GM18502 (cell line): Measurements from ENCODE around the gene ATG101.

Source experiments
- ATAC-seq: cut with Tn5 transposase; IDR thresholded peaks from one replicate; pipeline ENCODE4 v1.9.1; 2021; ENCODE audit warnings: mild to moderate bottlenecking; ENCODE audit not compliant: unreplicated experiment, poor library complexity

Gene ATG101

DNA sequence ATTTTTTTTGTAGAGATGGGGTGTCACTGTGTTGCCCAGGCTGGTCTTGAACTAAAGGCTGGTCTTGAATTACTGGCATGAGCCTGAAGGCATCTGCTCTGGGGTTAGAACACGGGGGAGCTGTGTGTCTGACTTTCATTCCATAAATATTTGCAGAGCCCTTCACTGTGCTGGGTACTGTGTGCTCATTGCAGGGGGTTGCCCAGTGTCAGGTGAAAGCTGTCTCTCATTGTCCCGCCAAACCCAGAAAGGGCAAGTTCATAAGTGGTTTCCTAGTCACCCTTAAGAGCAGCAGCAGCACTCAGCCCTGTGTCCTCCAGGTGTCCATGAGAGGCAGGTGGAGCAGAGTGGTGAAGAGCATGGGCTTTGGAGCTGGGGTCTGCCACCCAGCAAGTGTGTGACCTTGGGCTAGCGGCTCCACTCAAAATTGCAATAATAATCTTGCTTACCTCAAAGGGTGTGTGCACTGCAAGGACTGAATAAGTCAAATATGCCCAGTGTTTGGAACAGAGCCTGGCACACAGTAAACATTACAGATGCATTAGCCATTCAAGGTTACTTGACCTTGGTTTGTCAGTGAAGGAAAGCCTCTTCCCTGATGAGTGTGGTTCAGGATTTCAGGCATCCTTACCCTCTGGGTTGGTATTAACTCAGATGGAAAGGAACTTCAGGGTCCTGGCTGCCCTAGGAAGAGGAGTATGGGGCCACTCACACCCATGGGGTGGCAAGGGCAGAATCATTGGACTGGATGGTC, 5.4 kb downstream of the ATG101 start:
- no peak for ATAC-seq

DNA sequence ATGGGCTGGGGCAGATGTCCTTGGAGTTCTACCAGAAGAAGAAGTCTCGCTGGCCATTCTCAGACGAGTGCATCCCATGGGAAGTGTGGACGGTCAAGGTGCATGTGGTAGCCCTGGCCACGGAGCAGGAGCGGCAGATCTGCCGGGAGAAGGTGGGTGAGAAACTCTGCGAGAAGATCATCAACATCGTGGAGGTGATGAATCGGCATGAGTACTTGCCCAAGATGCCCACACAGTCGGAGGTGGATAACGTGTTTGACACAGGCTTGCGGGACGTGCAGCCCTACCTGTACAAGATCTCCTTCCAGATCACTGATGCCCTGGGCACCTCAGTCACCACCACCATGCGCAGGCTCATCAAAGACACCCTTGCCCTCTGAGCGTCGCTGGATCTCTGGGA, 7.0 kb downstream of the ATG101 start:
- ATAC-seq, result no peak

DNA sequence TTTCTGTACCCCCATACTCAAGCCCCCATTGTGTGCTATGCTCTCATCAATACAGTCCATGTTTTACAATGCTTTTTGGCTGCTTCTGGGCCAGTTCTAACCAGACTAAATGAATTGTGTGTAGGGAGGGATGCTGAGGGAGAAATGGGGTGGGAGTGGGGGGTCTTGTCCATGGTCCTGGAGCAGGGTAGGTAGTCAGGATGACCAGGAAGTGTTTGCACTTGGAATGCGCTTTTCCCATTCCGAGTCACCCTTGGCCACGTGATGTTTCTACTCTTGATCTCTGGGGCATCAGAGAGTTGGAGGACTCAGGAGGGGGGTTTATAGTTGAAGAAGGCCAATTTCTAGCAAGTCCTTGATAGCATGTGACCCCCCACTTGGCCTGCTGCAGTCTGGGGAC, 8.5 kb downstream of the ATG101 start:
- ATAC-seq, result no peak

DNA sequence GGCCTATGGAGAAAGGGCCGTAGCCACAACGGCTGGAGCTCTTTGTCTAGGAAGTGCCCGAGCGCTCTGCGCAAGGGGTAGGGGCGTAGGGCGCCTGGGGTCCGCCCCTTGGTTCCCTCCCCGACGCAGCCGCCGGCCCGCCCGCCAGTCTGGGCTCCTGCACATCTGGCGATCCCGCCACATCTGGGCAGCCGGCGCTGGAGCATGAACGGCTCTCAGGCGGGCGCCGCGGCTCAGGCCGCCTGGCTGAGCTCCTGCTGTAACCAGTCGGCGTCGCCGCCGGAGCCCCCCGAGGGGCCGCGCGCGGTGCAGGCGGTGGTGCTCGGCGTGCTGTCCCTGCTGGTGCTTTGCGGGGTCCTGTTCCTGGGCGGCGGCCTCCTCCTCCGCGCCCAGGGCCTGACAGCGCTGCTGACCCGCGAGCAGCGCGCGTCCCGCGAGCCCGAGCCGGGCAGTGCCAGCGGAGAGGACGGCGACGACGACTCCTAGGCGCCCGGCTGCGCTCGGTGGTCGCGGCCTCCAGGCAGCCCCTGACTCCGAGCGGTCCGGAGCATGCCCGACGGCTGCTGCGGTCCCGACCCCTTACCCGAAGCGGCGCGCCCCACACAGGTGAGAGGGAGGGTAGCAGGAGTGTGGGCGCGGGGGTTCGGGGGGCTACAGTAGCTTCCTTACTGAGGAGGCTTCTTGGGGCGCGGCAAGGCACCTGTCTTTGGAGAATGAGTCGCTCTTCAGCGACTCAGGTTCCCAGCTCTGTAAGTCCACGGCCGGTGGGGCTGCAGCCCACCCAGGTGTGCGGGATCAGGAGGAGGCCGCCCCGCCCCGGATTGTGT, 10.0 kb downstream of the ATG101 start, which contains the start of gene SMIM41:
Gene SMIM41, plus strand, starts transcription at position 129 of the 827 bp plus-strand sequence. Its CDS starts 76 bp downstream, at position 205.
- no peak for ATAC-seq

DNA sequence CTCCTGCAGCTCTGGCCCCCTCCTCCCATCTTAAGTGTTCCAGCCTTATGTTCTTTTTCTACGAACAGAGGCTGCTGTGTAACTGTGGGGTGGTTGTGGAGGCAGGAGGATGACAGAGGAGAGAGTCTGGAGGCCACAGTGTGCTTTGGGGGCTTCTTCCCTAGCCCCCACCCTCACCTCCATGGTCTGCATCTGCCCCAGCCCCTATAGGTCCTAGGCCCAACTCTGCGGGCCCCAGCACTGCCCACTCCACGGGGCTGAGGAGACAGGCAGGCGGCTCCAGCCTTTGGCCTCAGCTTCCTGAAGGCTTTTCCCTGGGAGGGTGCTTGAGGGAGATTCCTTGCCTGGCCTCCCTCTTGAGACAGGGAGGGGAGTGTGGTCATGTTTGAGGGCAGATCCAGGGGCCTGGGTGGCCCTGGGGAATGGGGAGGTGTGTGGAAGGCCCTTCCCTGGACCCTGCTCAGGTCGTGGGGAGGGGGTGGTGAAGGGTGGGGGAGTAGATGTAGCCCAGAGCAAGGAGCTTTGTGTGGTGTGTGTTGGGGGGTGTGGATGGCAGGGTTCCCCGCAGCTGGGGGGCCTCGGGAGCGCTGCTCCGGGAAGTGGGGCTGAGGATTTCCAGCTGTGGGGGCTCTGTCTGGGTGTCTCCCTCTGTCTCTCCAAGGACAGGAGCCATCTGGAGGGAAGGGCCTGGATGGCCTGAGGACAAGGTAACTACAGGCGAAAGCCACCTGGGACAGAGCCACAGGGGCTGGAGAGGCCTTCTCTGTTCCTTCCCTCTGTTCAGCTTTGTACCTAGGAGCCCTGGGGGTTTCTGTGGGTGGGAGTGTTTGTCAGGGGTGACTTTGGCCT, 10.8 kb downstream of the ATG101 start:
- ATAC-seq, result no peak

DNA sequence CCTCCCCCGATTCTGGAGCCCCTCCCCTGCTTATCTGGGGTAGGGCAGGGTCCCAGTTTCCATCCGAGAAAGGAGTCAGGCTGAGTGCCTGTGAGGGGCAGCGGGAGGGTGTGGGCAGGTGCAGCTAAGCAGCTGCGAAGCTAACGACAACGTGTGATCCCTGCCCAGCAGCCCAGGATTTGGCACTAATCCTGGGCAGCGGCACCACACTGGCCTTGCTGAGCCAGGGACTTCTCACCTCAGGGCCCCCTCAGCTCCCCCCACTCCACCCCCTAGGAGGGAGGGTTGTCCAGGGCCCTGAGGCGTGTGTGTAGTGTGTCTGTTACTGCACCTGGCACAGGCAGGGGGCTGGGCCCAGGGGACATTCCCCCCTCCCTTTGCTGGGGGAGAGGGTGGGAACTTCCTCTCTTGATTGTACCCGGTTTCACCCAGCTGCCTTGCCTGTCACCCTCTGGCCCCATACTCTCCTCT, 11.5 kb downstream of the ATG101 start:
- ATAC-seq, result peak; percentile 70

DNA sequence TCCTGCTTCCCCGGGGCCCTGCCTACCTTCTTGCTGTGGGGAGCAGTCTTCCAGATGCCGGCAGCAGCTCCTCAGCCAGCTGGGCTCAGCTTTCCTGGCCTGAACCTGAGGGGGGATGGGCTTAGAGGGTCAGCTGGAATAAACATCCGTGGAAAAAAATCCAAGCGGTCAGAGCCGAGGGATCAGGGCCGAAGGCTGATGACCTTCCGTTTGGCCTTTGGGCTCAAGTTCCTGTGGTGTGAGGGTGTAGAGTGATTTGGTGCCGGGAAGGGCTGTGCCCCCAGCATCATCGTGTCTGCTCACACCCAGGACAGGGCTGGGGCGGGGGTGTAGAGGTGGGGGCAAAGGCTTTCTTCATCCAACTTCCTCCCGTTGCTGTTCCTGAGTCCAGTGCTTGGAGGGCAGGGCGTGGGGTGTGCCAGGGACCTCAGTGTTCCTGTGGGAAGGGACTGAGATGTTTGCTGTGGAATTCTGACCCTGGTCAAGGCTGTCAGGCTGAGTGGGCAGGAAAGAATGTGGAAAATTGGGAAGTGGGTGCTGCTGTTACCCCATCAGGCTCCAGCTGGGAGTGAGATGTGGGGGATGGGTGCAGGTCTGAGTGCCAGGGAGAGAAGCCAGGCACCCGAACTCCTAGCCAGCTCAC, 12.4 kb downstream of the ATG101 start:
- no peak for ATAC-seq

DNA sequence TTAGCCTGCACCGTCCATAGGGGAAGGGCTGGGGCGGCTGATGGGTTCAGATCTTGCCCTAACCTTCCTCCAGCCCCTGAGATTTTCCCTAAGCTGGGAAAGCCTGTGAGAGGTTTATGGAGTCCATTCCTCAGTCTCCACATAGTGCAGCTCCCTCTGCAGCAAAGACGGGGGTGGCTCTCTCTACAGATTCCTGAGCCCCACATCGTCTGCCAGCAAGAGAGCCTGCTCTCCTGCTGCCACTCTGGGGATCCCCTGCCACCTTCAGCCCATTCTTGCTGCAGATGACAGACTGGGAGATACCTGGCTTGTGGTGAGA, 12.8 kb downstream of the ATG101 start:
- no peak for ATAC-seq

DNA sequence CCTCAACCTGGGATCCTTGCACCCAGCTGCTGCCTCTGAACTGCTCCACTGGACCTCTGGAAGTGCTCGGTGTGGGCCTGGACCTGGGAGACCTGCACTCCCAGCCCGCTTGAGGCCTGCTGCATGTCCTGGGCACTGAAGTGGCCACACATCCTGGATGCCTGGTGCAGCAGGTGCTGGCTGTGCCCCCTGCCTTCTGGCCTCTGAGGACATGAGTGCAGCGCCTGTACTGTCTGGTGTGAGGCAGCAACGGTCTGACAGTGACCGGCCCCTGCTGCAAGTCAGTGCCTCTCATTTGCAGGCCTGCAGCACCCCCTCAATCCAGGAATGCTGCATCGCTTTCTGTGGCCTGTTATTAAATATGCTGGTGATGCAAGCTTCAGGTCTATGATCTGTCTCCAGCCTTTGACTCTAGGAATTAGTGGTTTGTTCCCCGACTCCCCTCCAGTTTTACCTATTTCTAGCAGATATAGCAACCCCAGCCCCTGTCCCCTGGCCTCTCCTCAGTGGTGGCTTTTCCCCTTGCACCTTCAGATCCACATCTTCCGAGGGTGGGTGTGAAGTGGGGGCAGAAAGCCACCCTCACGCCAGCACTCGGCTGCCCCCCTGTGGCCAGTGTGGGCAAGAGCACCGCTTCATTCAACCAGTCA, 13.3 kb downstream of the ATG101 start:
- no peak for ATAC-seq

DNA sequence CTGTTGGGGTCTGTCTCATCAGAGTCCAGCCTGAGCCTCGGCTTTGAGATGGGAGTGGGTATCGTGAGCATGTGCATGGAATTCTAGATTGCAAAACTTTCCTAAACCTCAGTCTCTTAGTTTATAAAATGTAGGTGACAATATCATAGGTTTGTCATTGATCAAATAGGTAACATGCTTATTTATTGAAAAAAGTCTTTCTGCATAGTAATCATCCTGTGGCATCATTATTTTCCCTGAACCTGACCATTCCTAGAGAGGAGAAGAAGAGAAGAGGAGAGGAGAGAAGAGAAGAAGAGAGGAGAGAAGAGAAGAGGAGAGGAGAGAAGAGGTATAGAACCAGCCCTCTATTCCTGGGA, 13.8 kb downstream of the ATG101 start:
- ATAC-seq, result no peak

DNA sequence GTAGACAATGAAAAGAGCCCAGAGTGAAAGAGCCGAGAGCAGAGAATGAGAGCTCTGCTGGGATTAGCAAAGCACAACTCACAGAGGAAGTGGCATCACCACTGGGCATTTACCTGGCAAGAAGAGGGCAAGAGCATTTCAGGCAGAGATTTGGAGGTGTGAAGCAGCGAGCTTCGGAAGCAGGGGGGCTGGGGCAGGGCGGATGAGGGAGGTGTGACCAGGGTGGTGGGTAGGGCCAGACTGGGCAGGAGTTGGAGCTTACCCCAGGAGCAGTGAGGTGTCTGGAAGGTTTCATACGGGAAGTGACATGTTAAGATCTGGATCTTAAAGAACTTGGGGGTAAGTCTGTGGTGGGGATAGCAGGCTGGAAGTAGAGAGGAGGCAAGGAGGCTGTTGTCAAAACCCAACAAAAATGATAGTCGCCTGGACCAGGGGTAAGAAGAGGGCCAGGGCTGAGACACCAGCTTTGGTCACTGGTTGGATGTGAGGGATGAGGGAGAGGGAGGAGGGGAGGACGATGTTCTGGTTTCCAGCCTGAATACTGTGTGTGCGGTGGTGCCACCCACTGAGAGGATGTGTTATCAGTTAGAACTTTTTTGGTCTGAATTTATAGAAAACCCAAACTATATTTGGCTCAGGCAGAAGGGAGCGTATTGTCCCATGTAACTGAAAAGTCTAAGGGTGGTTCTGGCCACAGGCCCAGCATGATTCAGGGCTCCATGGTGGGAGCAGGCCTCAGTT, 14.9 kb downstream of the ATG101 start:
- no peak for ATAC-seq

DNA sequence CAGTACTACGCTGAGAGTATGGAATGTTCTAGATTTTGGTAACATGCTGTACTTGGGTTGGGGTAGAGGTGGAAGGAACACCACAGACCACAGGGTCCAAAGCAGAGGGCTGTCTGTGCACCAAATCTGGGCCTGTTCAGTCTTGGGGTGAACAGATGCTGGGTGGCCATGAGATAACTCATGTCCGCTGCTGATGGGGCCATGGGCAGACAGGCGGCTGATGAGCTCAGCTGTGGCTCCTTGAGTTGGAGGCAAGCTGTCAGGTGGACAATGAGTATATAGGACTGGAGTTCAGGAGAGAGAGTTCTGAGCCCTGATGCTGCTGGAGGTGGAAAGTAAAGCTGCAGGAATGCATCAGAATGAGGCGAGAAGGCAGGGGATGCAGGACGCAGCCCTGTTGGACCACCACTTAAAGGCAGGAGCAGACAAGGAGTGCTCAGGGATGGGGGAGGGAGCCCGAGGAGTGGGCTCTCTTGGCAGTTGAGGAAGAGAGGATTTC, 16.0 kb downstream of the ATG101 start:
- no peak for ATAC-seq

DNA sequence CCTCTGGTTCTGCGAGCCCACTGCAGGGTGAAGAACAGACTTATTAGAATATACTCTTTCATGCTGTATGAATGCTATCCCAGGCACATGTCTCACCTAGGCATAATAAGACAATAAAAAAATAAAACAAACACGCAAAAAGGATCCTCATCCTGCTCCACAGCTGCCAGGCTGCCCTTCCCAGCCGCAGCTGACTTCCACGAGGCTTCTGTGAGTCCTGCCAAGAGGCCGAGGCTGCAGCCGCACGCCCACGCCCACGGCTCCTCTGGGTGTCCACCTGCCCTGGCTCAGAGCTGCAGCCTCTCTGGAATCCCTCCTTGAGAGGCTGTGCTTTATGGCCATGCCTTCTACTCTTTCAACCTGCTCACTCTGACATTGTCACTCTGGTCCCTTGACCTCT, 16.6 kb downstream of the ATG101 start:
- no peak for ATAC-seq

DNA sequence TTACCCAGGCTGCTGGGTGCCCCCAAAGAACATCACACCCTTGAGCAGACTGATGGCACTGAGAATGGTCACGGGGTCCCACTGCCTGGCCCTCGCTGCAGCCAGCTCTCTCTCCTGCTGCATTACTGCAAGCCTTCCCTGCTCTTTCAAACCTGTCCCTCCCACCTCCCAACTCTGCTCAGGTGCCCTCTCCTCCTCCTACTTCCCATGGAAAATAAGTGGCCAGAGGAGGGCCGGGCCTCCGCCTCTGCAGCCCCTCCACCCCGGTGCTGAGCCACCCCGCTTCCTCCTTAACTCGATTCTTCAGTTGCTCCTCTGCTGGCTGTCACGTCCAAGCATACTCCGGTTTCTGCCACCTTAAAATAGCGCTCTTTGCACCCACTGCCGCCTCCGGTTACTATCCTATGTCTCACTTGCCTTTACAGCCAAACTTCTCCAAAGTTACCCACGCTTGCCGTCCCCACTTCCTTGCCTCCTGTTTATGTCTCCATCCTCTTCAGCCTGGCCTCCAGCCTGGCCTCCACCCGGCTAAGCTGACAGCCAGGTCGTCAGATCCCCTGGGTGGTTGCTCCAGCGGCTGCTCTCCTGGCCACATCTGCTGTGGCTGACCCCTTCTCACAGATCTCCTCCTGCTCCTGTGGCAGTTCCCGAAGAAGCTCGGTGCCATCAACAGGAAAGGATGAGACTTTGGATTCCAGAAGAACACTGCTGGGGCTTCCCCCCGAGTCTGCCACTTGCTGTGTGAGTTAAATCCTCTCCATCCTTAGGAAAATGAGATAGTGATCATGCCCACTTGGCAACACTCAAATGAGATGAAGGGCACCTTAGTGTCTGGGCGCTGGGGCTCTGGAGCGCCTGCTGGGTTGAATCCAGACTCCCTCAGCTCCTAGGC, 17.4 kb downstream of the ATG101 start:
- ATAC-seq, result no peak

DNA sequence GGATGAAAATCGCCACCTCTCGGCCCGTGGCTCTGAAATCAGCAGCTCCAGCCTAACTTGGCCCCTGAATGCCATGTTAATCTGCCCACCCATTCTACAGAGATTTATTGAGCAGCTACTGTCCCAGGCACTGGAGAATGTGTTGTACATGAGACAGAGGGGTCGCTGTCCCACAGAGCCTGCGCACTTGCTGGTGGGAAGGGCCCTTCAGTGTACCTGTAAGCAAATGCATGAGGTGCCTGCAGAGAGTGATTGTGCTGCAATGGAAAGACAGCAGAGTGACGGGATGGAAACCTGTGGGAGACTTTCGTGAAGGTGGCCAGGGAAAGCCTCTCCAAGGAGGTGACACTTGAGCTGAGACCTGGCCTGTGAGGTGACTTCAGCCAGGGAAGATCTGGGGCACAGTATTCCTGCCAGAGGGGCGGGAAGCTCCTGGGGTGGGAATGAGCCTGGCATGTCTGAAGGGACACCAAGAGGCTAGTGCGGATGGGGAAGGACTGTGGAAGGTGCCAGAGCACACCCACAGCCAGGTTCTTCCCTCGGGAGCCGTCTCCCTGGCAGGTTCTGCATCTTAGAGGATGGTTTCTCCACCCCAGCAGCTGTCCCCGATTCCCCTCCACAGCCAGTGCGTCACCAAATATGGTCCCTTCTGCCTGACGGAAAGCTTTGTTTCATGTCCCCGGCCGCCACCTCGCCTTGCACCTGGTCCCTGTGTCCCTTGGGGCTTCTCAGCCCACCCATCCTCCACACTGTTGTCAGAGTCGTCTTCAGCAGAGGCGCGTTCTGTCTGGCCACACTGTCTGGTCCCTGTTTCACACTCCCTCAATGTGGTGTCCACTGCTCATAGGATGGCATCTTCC, 18.4 kb downstream of the ATG101 start:
- ATAC-seq, result no peak

DNA sequence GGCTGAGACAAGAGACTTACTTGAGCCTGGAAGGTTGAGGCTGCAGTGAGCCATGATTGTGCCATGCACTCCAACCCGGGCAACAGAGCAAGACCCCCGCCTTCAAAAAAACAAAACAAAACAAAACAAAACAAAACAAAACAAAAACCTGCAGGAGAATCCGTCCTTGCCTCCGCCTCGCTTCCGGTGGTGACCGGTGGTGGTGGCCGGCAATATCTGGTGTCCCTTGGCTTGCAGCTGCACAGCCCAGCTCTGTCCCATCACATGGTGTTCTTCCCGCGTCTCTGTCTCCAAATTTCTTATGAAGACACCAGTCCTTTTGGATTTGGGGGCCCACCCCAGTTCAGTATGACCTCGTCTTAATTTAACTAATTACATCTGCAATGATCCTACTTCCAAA, 19.7 kb downstream of the ATG101 start:
- no peak for ATAC-seq

DNA sequence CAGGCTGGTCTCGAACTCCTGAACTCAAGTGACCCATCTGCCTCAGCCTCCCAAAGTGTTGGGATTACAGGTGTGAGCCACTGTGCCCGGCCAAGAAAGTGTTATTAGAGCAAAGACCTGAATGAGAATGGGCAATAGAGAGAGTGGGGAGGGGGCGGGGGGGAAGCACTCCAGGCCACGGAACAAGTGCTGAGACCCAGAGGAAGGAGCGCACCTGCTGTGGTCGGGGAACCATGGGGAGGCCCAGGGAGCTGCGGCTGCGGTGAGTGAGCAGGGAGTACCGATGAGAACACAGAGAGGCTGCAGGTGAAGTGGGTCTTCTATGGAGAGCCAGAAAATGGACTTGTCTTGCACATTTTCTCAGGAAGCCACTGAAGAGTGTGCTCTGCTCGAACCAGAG, 20.5 kb downstream of the ATG101 start:
- no peak for ATAC-seq
